ENCODE data around the gene HSD3B7. TPM values are rescaled to one million over a fixed set of nuclear protein-coding genes. Genes with fewer than 3 reads are reported as not detected.

Gene HSD3B7
- total and polyA plus RNA-seq, 2 of the 4 experiments (the other 2 are of a cell fraction) = 8.5 to 11.3 TPM

- Histone ChIP-seq H4K8ac (ENCODE audit: low read depth in 2 of 2, low read length in 2 of 2) (no peak overlapping the region), H4K20me1 (ENCODE audit: insufficient read depth, low read length) (peaks cover 7% of the 10 kb centered on the region; the same call in 1 of the 2 replicates), H2BK5ac (ENCODE audit: low read depth, low read length, poor library complexity, severe bottlenecking) (no peak overlapping the region), H2BK15ac (ENCODE audit: low read depth, low read length) (no peak overlapping the region), H2AK9ac (replicated peaks; ENCODE audit: low read depth, low read length, poor library complexity) (no peak overlapping the region), H2BK120ac (ENCODE audit: low read depth, low read length) (no peak overlapping the region), H3K4me1 (ENCODE audit: control insufficient read depth, insufficient read depth, low read length) (peaks cover 7% of the 10 kb centered on the region), H3K4me3 (ENCODE audit: insufficient read depth, low read depth, low read length) (no peak overlapping the region), H3K14ac (replicated peaks; ENCODE audit: low read depth, low read length) (no peak overlapping the region), H3K9me1 (ENCODE audit: insufficient read depth, low read length) (peaks cover 8% of the 10 kb centered on the region; the same call in 1 of the 2 replicates), H3K9me3 (ENCODE audit: control insufficient read depth, insufficient read depth, low read length) (no peaks in the 10 kb centered on the region), H3K23ac (ENCODE audit: low read depth, low read length) (no peak overlapping the region), H2BK20ac (ENCODE audit: low read depth, low read length) (no peak overlapping the region), H3K9ac (ENCODE audit: low read depth, low read length) (no peak overlapping the region), H2AK5ac (ENCODE audit: low read depth, low read length) (no peak overlapping the region), H3K27me3 (ENCODE audit: control insufficient read depth, insufficient read depth, low read length) (no peaks in the 10 kb centered on the region), H4K5ac (ENCODE audit: low read depth, low read length) (no peak overlapping the region), H3K18ac (ENCODE audit: low read depth, low read length) (no peak overlapping the region), H2AFZ (replicated peaks; ENCODE audit: low read length, poor library complexity) (no peak overlapping the region), H3K79me1 (ENCODE audit: low read depth in 1 of 2, low read length in 2 of 2) (peaks cover 16 to 33% of the 10 kb centered on the region in 2 experiments; a peak in 3 of 4 replicates), H3K56ac (ENCODE audit: extremely low read depth, insufficient read depth, low read length) (no peak overlapping the region), H3K36me3 (ENCODE audit: control insufficient read depth, insufficient read depth, low read length) (peaks cover 5% of the 10 kb centered on the region), H3K4ac (ENCODE audit: low read depth, low read length) (no peak overlapping the region), H3K27ac (ENCODE audit: insufficient read depth, low read length) (no peak overlapping the region), H4K91ac (ENCODE audit: insufficient read depth, low read depth, low read length) (no peak overlapping the region), H3K4me2 (ENCODE audit: low read depth, low read length) (no peak overlapping the region)
- ChIA-PET POLR2A (ENCODE audit: unreplicated experiment) (no interaction called here), CTCF (no interaction called here)
- no TSS peak for BruUV-seq (replicated peaks)
- TF ChIP-seq RCOR1 (IDR thresholded peaks at IDR 0.05; ENCODE audit: insufficient replicate concordance, low read length) = no peak
- TF ChIP-seq NFE2L2 (IDR thresholded peaks at IDR 0.05; ENCODE audit: low read depth, low read length) = no peak
- TF ChIP-seq RFX5 (IDR thresholded peaks at IDR 0.05; ENCODE audit: low read depth, low read length) = no peak
- no peak for TF ChIP-seq CTCF (conservative IDR thresholded peaks at IDR 0.05; ENCODE audit: low read depth, low read length)
- dilution Hi-C loops (cut with HindIII; ENCODE audit: low sequenced_read_pairs, unreplicated experiment) = no loop called here
- in situ Hi-C loops (cut with MboI; ENCODE audit: low sequenced_read_pairs) = no loop called here
- no peak for ATAC-seq (ENCODE audit: low read depth)
- intact Hi-C loops (cut with micrococcal nuclease) = loop anchor here (5.0 kb wide), 1 partner anchor 61 kb away; the partner anchor contains the start of gene VKORC1
- no CpG with 5 or more reads among the region's 4 CpGs for WGBS, 2 experiments (ENCODE audit: extremely low coverage in 2 of 2, insufficient read length in 1 of 2)
- DNase-seq = no peak
Measured at GRCh38 chr16:31031276-31031675, 46.3 kb downstream of the HSD3B7 start.
